SK-N-SH treated with all-trans-retinoic acid at 6 μM for 48 hours (cell line): ENCODE results near the gene ZSCAN5C.
"Not testable (repeated sequence)": the region's sequence is repeated elsewhere in the genome, so short reads cannot be mapped to it uniquely, and the experiment has no call there.

ENCODE experiments used
- ATAC-seq: fragments of 200-7000 bp; cut with Tn5 transposase; 3 replicates; pipeline ENCODE4 v1.9.1; 2020; ENCODE audit warnings: mild to moderate bottlenecking, moderate library complexity
- ARNTL ChIP-seq: fragments of 450-650 bp; formaldehyde crosslinking; IDR thresholded peaks from 2 replicates; pipeline ENCODE4 v1.5.0; 2020; ENCODE audit warnings: low read depth, mild to moderate bottlenecking, moderate library complexity, borderline replicate concordance
- BACH2 ChIP-seq: fragments of 250-450 bp; sonication (Bioruptor Pico); IDR thresholded peaks from 2 replicates; pipeline ENCODE4 v1.9.0; 2021; ENCODE audit warnings: mild to moderate bottlenecking, borderline replicate concordance
- CSDC2 ChIP-seq: fragments of 250-450 bp; sonication (Bioruptor Pico); IDR thresholded peaks from 2 replicates; pipeline ENCODE4 v1.5.0; 2020; ENCODE audit warnings: mild to moderate bottlenecking, moderate library complexity
- ESRRG ChIP-seq: fragments of 250-450 bp; sonication (Bioruptor Pico); IDR thresholded peaks from 2 replicates; pipeline ENCODE4 v1.6.1; 2021; ENCODE audit warnings: mild to moderate bottlenecking
- ISL1 ChIP-seq: fragments of 250-450 bp; sonication (Bioruptor Pico); IDR thresholded peaks from 2 replicates; pipeline ENCODE4 v2.1.2; 2022; ENCODE audit warnings: mild to moderate bottlenecking, moderate library complexity
- OSR1 ChIP-seq: fragments of 250-450 bp; sonication (Bioruptor Pico); IDR thresholded peaks from 2 replicates; pipeline ENCODE4 v1.8.0; 2022; ENCODE audit warnings: moderate library complexity, mild to moderate bottlenecking, inconsistent platforms
- POU6F1 ChIP-seq: fragments of 250-450 bp; sonication (Bioruptor Pico); IDR thresholded peaks from 2 replicates; pipeline ENCODE4 v1.8.0; 2021; ENCODE audit warnings: low read depth, mild to moderate bottlenecking, moderate library complexity, borderline replicate concordance
- PPARA ChIP-seq: fragments of 250-450 bp; sonication (Bioruptor Pico); IDR thresholded peaks from 2 replicates; pipeline ENCODE4 v1.5.0; 2020; ENCODE audit warnings: mild to moderate bottlenecking, borderline replicate concordance
- RARB ChIP-seq: fragments of 250-450 bp; sonication (Bioruptor Pico); IDR thresholded peaks from 2 replicates; pipeline ENCODE4 v1.8.0; 2021; ENCODE audit warnings: mild to moderate bottlenecking, moderate library complexity
- SNAI2 ChIP-seq: fragments of 250-450 bp; sonication (Bioruptor Pico); IDR thresholded peaks from 2 replicates; pipeline ENCODE4 v1.5.0; 2020; ENCODE audit warnings: mild to moderate bottlenecking, moderate library complexity
- TSHZ2 ChIP-seq: fragments of 250-450 bp; sonication (Bioruptor Pico); IDR thresholded peaks from 2 replicates; pipeline ENCODE4 v1.5.0; 2020; ENCODE audit warnings: mild to moderate bottlenecking, moderate library complexity
- ZFP30 ChIP-seq: fragments of 450-650 bp; formaldehyde crosslinking; IDR thresholded peaks from 2 replicates; pipeline ENCODE4 v1.5.0; 2022; ENCODE audit warnings: mild to moderate bottlenecking, moderate library complexity
- ZNF565 ChIP-seq: fragments of 450-650 bp; formaldehyde crosslinking; conservative IDR thresholded peaks from 2 replicates; pipeline ENCODE4 v1.5.0; 2020; ENCODE audit warnings: low read depth, mild to moderate bottlenecking, moderate library complexity
- ZNF70 ChIP-seq: fragments of 450-650 bp; formaldehyde crosslinking; IDR thresholded peaks from 2 replicates; pipeline ENCODE4 v1.5.0; 2020; ENCODE audit warnings: mild to moderate bottlenecking, moderate library complexity
- ZNF8 ChIP-seq: fragments of 450-650 bp; formaldehyde crosslinking; IDR thresholded peaks from 2 replicates; pipeline ENCODE4 v1.5.0; 2020; ENCODE audit warnings: mild to moderate bottlenecking, moderate library complexity

ZSCAN5C gene

GRCh38 chr19:56170261-56170660, 31.8 kb upstream of the ZSCAN5C start:
- TF ChIP-seq ISL1 (CRISPR knock-in tag), result no peak
- TF ChIP-seq ZNF70 (CRISPR knock-in tag), result no peak
- no peak for TF ChIP-seq TSHZ2 (CRISPR knock-in tag)
- TF ChIP-seq ESRRG (CRISPR knock-in tag), result no peak
- TF ChIP-seq BACH2 (CRISPR knock-in tag), result no peak
- no peak for TF ChIP-seq ZNF8 (CRISPR knock-in tag)
- TF ChIP-seq ZFP30 (CRISPR knock-in tag), result no peak
- TF ChIP-seq RARB (CRISPR knock-in tag), result no peak
- TF ChIP-seq OSR1 (CRISPR knock-in tag), result no peak
- TF ChIP-seq CSDC2, result no peak
- no peak for TF ChIP-seq POU6F1 (CRISPR knock-in tag)
- no peak for TF ChIP-seq ZNF565
- TF ChIP-seq, all 23 proteins: peak for 0
- peak; percentile 65 for ATAC-seq

GRCh38 chr19:56174086-56174485, 28.0 kb upstream of the ZSCAN5C start:
- no peak for ATAC-seq
- TF ChIP-seq PPARA (CRISPR knock-in tag), result no peak
- TF ChIP-seq SNAI2 (CRISPR knock-in tag), result no peak
- TF ChIP-seq RARB (CRISPR knock-in tag), result no peak
- TF ChIP-seq POU6F1 (CRISPR knock-in tag), result no peak
- no peak for TF ChIP-seq ISL1 (CRISPR knock-in tag)
- TF ChIP-seq ZFP30 (CRISPR knock-in tag), result no peak
- TF ChIP-seq ARNTL (CRISPR knock-in tag), result no peak

- ATAC-seq, result no peak
- TF ChIP-seq RARB (CRISPR knock-in tag) (no peak), POU6F1 (CRISPR knock-in tag) (no peak), OSR1 (CRISPR knock-in tag) (no peak)
Observed at GRCh38 chr19:56174550-56174949, 27.5 kb upstream of the ZSCAN5C start.

- not testable (repeated sequence) for ATAC-seq
Observed at GRCh38 chr19:56175861-56176307, 26.2 kb upstream of the ZSCAN5C start, which contains the start of gene GALP. GALP (plus strand) TSS chr19:56176008; CDS start chr19:56177109, 1,101 bp downstream.

GRCh38 chr19:56176310-56176709, 25.8 kb upstream of the ZSCAN5C start:
- ATAC-seq, result not testable (repeated sequence)

- TF ChIP-seq OSR1 (CRISPR knock-in tag) (no peak), ZNF8 (CRISPR knock-in tag) (no peak), ZFP30 (CRISPR knock-in tag) (no peak)
- ATAC-seq, result no peak
Observed at GRCh38 chr19:56176881-56177280, 25.2 kb upstream of the ZSCAN5C start.
